IPS DF 4.7 (cell line): Measurements from ENCODE around the gene KISS1.

Source experiments
- DNase-seq: peaks from one replicate; pipeline ENCODE4 v3.0.0-alpha.2; 2013; ENCODE audit warnings: low spot score; ENCODE audit errors: extremely low read depth

The KISS1 gene

DNA sequence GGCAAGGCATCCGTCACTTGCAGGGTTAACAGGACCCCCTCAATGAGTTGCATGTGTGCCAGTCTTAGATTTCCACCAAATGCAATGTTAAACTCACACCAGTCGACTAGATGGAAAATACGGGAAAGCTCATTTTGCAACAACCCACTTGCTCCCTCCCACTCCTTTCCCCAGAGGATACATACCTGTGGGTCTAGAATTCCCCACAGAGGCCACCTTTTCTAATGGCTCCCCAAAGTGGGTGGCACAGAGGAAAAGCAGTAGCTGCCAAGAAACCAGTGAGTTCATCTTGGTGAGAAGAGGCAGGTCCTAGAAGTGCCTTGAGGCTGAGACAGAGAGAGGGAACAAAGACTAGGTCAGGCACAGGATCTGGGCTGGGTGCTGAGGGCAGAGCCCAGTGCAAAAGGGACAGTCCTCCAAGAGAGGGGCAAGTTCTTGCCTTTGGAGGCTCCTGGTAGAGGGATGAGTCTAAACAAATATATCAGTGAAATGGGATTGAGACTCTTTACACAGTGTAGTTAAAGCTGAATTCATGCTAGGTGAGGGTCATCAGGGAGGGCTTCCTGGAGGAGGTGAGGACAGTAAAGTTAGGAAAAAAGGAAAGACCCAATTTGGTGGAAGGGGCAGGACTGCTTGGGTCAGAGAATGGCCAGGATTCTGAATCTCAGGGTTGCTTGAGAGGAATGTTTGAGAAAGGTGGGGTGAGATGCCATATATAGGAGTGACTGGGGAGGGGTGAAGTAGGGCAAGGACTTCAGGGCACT is 3.5 kb downstream of the KISS1 start:
- DNase-seq: no peak

DNA sequence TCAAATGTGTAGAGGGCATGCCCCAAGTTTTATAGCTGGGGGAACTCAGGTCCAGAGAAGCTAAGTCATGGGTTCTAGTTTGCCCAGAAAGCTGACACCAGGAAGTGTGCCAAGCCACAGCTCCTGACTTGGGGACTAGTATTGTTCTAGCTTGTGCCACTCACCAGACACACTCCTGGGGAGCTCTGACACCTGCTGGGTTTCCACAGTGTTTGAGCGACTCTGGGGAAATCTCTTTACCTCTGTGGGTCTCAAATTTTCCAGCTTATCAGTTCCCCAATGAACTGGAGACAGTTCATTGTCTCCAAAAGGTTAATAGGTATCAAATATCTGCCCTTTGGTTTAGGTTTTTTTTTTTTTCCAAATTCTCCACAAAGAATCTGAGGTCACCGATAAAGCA is 4.2 kb downstream of the KISS1 start:
- DNase-seq: no peak

DNA sequence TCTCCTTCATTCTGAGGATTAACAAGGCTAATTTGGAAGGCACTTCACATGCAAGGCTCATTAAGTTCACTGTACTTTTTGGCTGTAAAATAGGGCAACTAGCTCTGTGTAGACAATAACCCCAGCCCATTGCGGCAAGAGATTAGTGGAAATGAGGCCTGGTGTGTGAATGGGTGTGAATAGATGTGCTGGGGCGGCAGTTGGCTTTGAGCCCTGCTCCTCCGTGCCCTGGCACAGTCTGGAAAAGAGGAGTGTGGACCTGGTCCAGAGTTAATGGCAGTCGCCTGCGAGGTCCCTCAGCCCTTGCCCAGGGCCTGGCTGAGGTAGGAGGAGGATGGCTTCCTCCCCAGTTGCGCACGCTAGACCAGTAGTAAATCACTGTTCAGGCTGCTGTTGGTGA is 4.8 kb downstream of the KISS1 start:
- no peak for DNase-seq

DNA sequence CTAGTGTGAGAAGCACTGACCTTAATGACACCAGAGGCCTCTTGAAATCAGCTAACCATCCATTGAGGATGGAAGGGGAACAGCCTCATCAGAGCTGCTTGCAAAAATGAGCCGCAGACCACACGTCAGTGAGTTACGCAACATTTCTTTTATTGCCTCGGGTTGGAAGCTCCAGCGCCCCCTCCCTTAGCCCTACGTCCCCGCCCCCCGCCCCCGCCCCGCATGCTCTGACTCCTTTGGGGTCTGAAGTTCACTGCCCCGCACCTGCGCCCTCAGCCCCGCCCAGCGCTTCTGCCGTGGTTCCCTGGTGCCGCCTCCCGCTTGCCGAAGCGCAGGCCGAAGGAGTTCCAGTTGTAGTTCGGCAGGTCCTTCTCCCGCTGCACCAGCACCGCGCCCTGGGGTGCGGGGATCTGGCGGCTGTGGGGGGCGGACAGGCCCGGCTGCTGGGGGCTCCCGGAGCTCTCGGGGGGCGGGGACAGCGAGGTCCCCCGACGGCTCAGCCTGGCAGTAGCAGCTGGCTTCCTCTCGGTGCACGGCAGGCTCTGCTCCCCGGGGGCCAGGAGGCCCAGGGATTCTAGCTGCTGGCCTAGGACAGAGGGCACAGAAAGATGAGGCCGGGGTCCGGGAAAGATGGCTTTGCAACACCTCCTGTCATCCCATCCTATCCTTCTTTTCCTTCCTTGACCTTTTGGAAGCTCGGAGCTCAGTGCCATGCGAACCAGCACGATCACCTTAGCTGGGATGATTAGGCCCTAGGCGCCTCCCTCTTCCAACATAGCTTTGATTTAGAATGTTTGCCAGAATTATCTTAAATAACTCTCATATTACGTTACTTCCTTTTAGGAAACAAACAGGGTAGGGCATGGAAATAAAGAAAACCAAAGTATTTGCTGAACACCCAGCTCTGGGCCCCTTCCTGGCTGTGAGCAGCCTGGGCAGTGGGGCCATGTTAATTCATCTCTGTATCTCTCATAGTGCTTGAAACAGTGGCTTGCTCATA is 5.8 kb downstream of the KISS1 start:
- no peak for DNase-seq

- no peak for DNase-seq
Observed at GRCh38 chr1:204188959-204189639, 7.2 kb downstream of the KISS1 start.

DNA sequence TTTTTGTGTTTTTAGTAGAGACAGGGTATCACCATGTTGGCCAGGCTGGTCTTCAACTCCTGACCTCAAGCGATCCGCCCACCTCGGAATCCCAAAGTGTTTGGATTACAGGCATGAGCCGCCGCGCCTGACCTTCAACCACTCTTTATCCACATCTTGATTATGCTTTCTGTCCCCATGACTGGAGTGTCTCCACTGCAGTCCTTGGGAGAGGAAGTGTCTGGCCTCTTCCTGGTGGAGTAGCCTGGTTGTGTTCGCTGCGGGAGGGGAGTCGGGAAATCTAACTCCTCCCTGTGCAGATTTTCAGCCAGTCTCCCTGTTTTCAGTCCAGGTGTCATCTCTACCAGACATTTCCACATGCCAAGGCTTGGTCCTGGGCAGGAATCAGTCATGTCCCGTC is 9.7 kb downstream of the KISS1 start:
- no peak for DNase-seq

DNA sequence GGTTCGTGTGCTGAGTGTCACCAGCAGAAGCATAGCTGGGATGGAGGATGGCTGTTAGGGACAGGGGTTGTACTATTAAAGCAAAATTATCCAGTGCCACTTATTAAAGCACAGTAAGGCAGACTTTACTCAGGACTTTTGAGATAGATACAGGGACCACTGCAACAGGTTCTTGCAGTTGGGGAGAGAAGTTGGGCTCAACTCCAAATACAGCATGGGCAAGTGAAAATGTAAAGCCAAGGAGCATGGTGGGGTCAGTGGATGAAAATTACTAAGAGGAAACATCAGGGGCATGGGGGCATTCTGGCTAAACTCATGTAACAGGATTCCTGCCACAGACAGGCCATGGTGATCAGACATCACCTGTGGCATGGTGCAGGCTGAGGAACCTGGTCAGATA is 15.2 kb downstream of the KISS1 start:
- DNase-seq: no peak

- DNase-seq: no peak
Observed at GRCh38 chr1:204180133-204180532, 16.2 kb downstream of the KISS1 start.

GRCh38 chr1:204178487-204179281 is 17.6 kb downstream of the KISS1 start:
- DNase-seq: no peak

DNA sequence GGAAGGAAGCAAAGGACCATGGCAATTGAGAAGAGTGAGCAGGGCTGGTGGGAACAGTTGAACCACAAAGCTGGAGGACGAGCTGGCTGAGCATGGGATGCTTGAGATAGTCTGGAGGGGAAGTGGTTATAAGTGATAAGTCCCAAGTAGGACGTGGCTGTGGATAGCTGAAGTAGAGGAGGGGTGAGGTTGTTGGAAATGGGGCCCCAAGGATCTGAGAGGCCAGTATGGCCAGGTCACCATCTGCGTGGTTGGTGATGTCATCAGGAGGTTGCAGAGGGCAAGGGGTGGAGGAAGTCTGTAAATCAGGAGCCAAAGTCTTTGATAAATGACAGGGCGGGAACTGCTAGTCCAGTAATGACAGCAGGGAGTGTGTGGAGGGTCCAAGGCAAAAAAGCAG is 19.2 kb downstream of the KISS1 start:
- DNase-seq: no peak

DNA sequence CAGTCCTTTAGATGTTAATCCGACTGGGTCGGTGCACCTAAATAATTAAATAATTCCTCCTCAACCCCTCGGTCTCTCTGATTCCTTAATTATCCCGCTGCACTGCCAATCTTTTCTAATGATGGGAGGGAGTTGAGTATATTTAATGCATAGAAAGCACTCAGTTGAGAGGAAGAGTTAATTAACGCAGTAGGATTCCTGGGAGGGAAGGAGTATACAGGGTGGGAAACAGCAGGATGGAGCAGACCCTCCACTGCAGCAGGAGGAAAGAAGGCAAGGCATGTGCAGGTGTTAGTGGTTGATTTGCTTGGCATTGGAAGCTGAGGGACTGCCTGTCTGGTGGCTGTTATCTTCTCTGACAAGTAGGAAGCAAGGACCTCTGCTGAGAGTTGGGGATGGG is 20.2 kb downstream of the KISS1 start:
- DNase-seq: no peak

DNA sequence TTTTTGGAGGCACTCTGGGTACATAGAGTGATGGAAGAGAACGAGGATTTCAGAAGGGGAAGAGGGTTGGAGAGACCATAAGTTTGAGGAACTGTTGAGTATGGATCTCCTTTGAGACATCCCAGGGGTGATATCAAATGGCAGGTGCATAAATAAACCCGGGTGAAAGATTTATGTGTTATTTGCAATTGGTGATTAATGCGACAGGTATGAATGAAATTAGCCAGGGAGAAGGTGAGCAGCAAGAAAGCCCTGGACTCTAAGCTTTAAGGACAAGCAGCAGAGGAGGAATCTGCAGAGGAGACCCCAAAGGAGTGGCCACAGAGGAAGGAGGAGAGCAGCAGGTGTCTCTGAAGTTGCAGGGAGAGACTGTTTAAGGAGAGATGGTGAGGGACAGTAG is 21.3 kb downstream of the KISS1 start:
- DNase-seq: no peak

DNA sequence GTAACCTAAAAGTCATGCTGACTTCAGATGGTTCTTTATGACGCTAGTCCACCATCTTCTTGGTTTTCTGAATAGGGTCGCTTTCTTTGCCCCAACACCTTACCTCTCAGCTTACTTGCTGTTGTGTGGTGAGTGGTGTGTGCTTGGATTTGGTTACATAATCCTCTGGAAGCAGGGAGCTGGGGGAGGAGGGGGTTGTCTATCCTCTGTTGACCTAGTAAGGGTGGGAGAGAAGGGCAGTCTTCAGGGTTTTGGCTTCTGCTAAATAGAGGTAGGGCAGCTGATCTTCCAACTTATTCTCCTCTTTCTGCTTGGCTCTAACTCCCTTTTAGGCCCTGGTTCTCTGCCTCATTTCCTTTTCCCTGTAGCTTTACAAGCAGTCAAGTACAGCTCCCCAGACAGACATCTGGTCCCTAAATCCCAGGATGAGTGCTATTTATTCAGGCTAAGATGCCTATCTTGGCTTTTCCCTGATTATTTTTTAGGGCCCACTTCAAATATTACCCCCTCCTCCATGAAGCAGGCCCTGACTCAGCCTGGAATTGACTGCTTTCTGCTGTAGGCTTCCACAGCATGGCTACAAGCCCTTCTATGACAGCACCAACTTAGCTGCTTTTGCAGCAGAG is 23.8 kb downstream of the KISS1 start:
- no peak for DNase-seq

DNA sequence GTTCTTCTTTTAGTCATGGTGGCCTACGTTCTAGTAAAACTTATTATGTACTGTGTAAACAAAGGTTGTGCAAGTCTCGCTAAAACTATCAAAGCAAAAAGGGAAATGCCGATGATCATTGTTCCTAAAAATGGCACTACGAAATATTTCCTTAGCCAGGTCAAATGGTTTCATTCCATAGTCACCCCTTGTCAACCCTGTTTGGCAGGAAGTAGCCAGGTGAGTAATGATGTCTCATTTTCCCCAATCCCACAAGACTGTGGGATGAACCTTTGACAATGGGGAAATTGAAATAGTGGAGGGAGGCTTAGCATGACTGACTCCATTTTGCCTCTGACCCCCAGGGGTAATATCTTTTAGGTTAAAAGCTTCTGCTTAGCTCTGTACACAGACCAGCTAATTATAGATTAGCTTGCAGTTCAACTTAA is 24.5 kb downstream of the KISS1 start:
- DNase-seq: no peak

- no peak for DNase-seq
Observed at GRCh38 chr1:204170494-204171155, 25.7 kb downstream of the KISS1 start.

DNA sequence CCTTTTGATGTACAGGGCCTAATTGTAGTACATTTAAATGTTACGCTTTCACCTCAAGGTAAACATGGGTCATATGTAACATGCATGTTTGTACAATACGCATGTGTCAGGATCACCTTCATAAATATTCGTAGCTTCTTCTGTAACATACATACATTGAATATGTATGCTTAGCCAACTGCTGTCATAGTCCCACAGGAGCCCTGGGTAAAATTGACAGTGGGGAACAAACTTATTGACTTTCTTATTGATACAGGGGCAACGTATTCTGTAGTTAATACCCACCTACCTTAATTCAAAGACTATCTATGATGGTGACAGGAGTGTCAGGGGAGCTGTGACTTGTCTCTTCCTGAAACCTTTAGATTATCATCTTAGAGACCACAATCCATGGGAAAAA is 26.4 kb downstream of the KISS1 start:
- DNase-seq: no peak

DNA sequence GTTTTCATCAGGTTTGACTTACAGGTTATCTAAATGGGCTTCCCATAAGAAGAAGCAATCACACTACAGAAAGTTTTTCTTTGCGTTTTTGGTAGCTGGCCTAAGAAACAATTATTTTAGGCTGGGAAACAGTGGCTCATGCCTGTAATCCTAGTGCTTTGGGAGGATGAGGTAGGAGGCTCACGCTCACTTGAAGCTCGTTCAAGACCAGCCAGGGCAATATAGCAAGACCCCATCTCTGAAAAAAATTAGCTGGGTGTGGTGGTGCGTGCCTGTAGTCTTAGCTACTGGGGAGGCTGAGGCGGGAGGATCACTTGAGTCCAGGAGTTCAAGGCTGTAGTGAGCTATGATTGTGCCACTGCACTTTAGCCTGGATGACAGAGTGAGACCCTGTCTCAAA is 28.6 kb downstream of the KISS1 start:
- DNase-seq: no peak

- DNase-seq: no peak
Observed at GRCh38 chr1:204166219-204166618, 30.1 kb downstream of the KISS1 start, which contains the start of gene REN. REN (minus strand) TSS chr1:204166337; CDS start chr1:204166293, 44 bp downstream.

GRCh38 chr1:204162494-204163074 is 33.7 kb downstream of the KISS1 start:
- peak; percentile 25 for DNase-seq
